SK-N-SH treated with all-trans-retinoic acid at 6 μM for 48 hours (cell line): ENCODE measurements around the gene SHC3.
A peak's percentile ranks its signal among the peaks of the same experiment; 100 is the strongest.

Source experiments
- ATAC-seq: fragments of 200-7000 bp; cut with Tn5 transposase; 3 replicates; pipeline ENCODE4 v1.9.1; 2020; ENCODE audit warnings: mild to moderate bottlenecking, moderate library complexity
- ARNTL ChIP-seq: fragments of 450-650 bp; formaldehyde crosslinking; IDR thresholded peaks from 2 replicates; pipeline ENCODE4 v1.5.0; 2020; ENCODE audit warnings: low read depth, mild to moderate bottlenecking, moderate library complexity, borderline replicate concordance
- BACH2 ChIP-seq: fragments of 250-450 bp; sonication (Bioruptor Pico); IDR thresholded peaks from 2 replicates; pipeline ENCODE4 v1.9.0; 2021; ENCODE audit warnings: mild to moderate bottlenecking, borderline replicate concordance
- CREB5 ChIP-seq: fragments of 250-450 bp; sonication (Bioruptor Pico); IDR thresholded peaks from 2 replicates; pipeline ENCODE4 v1.5.1; 2020; ENCODE audit warnings: low read depth, mild to moderate bottlenecking, moderate library complexity
- CSDC2 ChIP-seq: fragments of 250-450 bp; sonication (Bioruptor Pico); IDR thresholded peaks from 2 replicates; pipeline ENCODE4 v1.5.0; 2020; ENCODE audit warnings: mild to moderate bottlenecking, moderate library complexity
- ESRRG ChIP-seq: fragments of 250-450 bp; sonication (Bioruptor Pico); IDR thresholded peaks from 2 replicates; pipeline ENCODE4 v1.6.1; 2021; ENCODE audit warnings: mild to moderate bottlenecking
- ISL1 ChIP-seq: fragments of 250-450 bp; sonication (Bioruptor Pico); IDR thresholded peaks from 2 replicates; pipeline ENCODE4 v2.1.2; 2022; ENCODE audit warnings: mild to moderate bottlenecking, moderate library complexity
- OSR1 ChIP-seq: fragments of 250-450 bp; sonication (Bioruptor Pico); IDR thresholded peaks from 2 replicates; pipeline ENCODE4 v1.8.0; 2022; ENCODE audit warnings: moderate library complexity, mild to moderate bottlenecking, inconsistent platforms
- PATZ1 ChIP-seq: fragments of 250-450 bp; sonication (Bioruptor Pico); IDR thresholded peaks from 2 replicates; pipeline ENCODE4 v1.8.0; 2020; ENCODE audit warnings: mild to moderate bottlenecking, moderate library complexity, borderline replicate concordance
- PPARA ChIP-seq: fragments of 250-450 bp; sonication (Bioruptor Pico); IDR thresholded peaks from 2 replicates; pipeline ENCODE4 v1.5.0; 2020; ENCODE audit warnings: mild to moderate bottlenecking, borderline replicate concordance
- RARB ChIP-seq: fragments of 250-450 bp; sonication (Bioruptor Pico); IDR thresholded peaks from 2 replicates; pipeline ENCODE4 v1.8.0; 2021; ENCODE audit warnings: mild to moderate bottlenecking, moderate library complexity
- SNAI2 ChIP-seq: fragments of 250-450 bp; sonication (Bioruptor Pico); IDR thresholded peaks from 2 replicates; pipeline ENCODE4 v1.5.0; 2020; ENCODE audit warnings: mild to moderate bottlenecking, moderate library complexity
- TCF4 ChIP-seq: fragments of 250-450 bp; sonication (Bioruptor Pico); IDR thresholded peaks from 2 replicates; pipeline ENCODE4 v1.8.0; 2021; ENCODE audit warnings: mild to moderate bottlenecking, moderate library complexity, borderline replicate concordance
- TOX ChIP-seq: fragments of 250-450 bp; sonication (Bioruptor Pico); IDR thresholded peaks from 2 replicates; pipeline ENCODE4 v1.8.0; 2021; ENCODE audit warnings: mild to moderate bottlenecking, moderate library complexity, borderline replicate concordance
- TSHZ2 ChIP-seq: fragments of 250-450 bp; sonication (Bioruptor Pico); IDR thresholded peaks from 2 replicates; pipeline ENCODE4 v1.5.0; 2020; ENCODE audit warnings: mild to moderate bottlenecking, moderate library complexity
- ZFP3 ChIP-seq: fragments of 250-450 bp; sonication (Bioruptor Pico); IDR thresholded peaks from 2 replicates; pipeline ENCODE4 v1.5.0; 2020; ENCODE audit warnings: mild to moderate bottlenecking, moderate library complexity
- ZFP30 ChIP-seq: fragments of 450-650 bp; formaldehyde crosslinking; IDR thresholded peaks from 2 replicates; pipeline ENCODE4 v1.5.0; 2022; ENCODE audit warnings: mild to moderate bottlenecking, moderate library complexity
- ZNF70 ChIP-seq: fragments of 450-650 bp; formaldehyde crosslinking; IDR thresholded peaks from 2 replicates; pipeline ENCODE4 v1.5.0; 2020; ENCODE audit warnings: mild to moderate bottlenecking, moderate library complexity
- ZNF8 ChIP-seq: fragments of 450-650 bp; formaldehyde crosslinking; IDR thresholded peaks from 2 replicates; pipeline ENCODE4 v1.5.0; 2020; ENCODE audit warnings: mild to moderate bottlenecking, moderate library complexity
- TF ChIP-seq, protein P1 (sequence below): fragments of 250-450 bp; sonication (Bioruptor Pico); IDR thresholded peaks from 2 replicates; pipeline ENCODE4 v1.8.0; 2021; ENCODE audit warnings: low read depth, mild to moderate bottlenecking, moderate library complexity, borderline replicate concordance

Gene SHC3

DNA sequence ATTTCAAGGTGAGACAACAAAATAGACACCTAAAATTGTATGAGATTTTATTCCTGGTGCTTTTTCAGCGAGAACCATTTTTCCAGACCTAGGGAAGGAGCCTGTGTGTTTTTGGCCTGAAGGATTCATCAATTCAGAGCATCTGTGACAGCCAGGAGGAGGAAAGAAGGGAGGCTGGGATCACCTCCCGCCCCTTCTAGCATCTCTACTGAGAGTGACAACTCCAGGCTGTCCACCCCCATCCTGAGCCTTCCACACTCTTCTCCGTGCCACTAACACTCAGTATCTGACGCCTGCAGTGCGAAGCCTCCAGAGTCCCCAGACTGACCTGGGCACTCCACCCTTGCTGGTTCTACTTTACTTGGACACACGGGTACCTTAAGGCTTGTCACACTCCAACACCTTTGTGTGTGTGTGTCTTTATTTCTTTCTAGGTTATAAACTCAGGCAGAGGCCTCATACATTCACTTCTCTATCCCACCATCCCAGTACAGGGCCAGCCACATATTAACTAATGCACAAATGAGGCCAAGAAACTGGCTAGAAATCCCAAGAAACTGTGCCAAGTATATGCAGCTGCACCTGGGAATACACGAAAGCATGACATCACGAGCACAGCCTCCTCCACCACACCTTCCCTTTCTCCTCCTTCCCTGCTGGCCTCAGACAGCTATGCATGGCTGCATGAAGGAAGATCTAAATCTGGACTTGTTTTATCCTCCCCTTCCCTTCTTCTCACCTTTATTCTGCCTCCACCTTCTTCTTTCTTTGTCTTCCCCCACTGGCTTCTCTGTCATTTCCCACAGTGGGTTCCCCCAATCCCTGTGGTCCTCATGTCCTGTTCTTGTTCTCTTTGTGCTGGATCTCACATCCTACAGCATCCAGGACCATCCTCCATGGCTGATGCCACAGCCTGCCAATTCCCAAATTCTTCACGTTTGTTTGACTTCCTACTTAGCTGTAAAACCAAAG, 171.3 kb downstream of the SHC3 start:
- TF ChIP-seq ZNF70 (peak; percentile 59), PPARA (CRISPR knock-in tag) (no peak), OSR1 (CRISPR knock-in tag) (no peak)
- peak; percentile 20; the same call in 1 of the 3 replicates for ATAC-seq

- TF ChIP-seq ZFP30 (CRISPR knock-in tag) (no peak), ISL1 (CRISPR knock-in tag) (peak; percentile 62), ZNF8 (CRISPR knock-in tag) (no peak), OSR1 (CRISPR knock-in tag) (no peak), ZFP3 (CRISPR knock-in tag) (no peak)
- TF ChIP-seq, all 23 proteins: peak for 1
- peak; percentile 42; the same call in 2 of the 3 replicates for ATAC-seq
These were observed 172.4 kb downstream of the SHC3 start for GRCh38 chr9:89006267-89006666.

DNA sequence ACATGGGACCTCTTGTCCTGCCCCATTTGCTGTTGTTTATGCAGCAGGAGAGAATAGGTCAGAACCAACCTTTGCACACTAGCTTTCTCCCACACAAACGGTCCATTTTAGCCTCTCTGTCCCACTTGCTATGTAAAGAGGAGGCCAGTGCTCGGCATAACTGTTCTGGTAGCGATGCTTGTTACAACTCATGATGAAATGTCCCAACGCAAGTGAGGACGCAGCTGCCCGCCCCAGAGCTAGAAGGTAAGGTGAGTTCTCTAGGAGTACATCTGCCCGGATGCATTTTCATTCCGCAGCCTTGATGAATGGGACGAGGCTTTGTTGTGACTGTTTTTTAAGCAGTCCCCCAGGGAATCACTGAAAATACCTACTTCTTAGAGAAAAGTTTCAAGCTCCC, 173.3 kb downstream of the SHC3 start:
- TF ChIP-seq TOX (CRISPR knock-in tag) (no peak), PPARA (CRISPR knock-in tag) (no peak), ISL1 (CRISPR knock-in tag) (no peak), SNAI2 (CRISPR knock-in tag) (no peak)
- ATAC-seq, result no peak

DNA sequence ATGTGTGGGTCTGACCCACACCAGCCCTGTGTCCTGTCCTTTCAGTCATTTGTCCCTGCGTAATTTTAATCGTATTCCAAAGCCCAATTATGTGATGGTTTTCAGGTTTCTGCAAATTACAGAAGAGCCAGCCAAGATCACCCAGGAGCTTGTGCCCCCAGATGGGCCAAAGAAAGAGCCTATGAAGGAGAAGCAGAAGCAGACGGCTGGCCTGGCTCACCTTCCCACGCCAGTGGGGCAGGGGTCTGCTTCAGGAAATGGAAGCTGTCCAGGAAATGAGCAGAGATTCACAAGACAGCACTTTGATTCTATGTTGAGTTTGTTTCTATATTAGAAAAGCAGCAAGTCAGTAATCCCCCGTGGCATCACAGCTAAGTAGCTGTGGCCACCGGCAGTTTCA, 175.6 kb downstream of the SHC3 start:
- no peak for ATAC-seq
- TF ChIP-seq ZFP3 (CRISPR knock-in tag) (no peak), CSDC2 (no peak), TSHZ2 (CRISPR knock-in tag) (no peak), ZNF8 (CRISPR knock-in tag) (no peak), TCF4 (CRISPR knock-in tag) (no peak), ESRRG (CRISPR knock-in tag) (no peak), CREB5 (CRISPR knock-in tag) (no peak), ZNF70 (no peak), BACH2 (CRISPR knock-in tag) (no peak)
- TF ChIP-seq, protein P1, sequence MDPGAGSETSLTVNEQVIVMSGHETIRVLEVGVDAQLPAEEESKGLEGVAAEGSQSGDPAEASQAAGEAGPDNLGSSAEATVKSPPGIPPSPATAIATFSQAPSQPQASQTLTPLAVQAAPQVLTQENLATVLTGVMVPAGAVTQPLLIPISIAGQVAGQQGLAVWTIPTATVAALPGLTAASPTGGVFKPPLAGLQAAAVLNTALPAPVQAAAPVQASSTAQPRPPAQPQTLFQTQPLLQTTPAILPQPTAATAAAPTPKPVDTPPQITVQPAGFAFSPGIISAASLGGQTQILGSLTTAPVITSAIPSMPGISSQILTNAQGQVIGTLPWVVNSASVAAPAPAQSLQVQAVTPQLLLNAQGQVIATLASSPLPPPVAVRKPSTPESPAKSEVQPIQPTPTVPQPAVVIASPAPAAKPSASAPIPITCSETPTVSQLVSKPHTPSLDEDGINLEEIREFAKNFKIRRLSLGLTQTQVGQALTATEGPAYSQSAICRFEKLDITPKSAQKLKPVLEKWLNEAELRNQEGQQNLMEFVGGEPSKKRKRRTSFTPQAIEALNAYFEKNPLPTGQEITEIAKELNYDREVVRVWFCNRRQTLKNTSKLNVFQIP (CRISPR knock-in tag), result no peak

DNA sequence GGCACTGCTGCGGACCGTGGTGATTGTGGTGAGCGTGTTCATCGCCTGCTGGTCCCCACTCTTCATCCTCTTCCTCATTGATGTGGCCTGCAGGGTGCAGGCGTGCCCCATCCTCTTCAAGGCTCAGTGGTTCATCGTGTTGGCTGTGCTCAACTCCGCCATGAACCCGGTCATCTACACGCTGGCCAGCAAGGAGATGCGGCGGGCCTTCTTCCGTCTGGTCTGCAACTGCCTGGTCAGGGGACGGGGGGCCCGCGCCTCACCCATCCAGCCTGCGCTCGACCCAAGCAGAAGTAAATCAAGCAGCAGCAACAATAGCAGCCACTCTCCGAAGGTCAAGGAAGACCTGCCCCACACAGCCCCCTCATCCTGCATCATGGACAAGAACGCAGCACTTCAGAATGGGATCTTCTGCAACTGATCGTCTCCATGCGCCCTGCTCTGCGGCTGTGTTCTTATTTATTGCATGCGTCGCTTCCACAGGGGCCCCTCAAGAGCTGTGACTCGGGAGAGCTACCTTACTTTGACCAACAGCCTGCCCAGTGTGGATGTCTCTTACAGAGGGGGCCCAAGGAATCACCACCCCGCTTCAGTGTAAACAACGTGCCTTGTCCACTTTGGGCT, 176.6 kb downstream of the SHC3 start:
- no peak for ATAC-seq
- TF ChIP-seq ISL1 (CRISPR knock-in tag) (no peak), ESRRG (CRISPR knock-in tag) (no peak), BACH2 (CRISPR knock-in tag) (no peak), TSHZ2 (CRISPR knock-in tag) (no peak), TCF4 (CRISPR knock-in tag) (no peak), ZFP30 (CRISPR knock-in tag) (no peak), TOX (CRISPR knock-in tag) (no peak), PATZ1 (CRISPR knock-in tag) (no peak), ZFP3 (CRISPR knock-in tag) (no peak), ZNF8 (CRISPR knock-in tag) (no peak), PPARA (CRISPR knock-in tag) (no peak), RARB (CRISPR knock-in tag) (no peak), ARNTL (CRISPR knock-in tag) (no peak)
